Measurements from ENCODE around the gene PGBD4.

Gene PGBD4

GRCh38 chr15:34133511-34133910, 31.6 kb downstream of the PGBD4 start:
- no peak for TF ChIP-seq CTCF (IDR thresholded peaks at IDR 0.05; ENCODE audit: insufficient read depth, low read length)
- no peak for TF ChIP-seq POLR2AphosphoS5 (IDR thresholded peaks at IDR 0.05; ENCODE audit: low read depth)
- no peak for TF ChIP-seq GABPA (IDR thresholded peaks at IDR 0.05; ENCODE audit: low read depth)
- TF ChIP-seq SPI1 (IDR thresholded peaks at IDR 0.05; ENCODE audit: borderline replicate concordance, low read depth), result no peak
- no peak for TF ChIP-seq REST (IDR thresholded peaks at IDR 0.05; ENCODE audit: insufficient replicate concordance, low read depth)
- Histone ChIP-seq H3K27ac (replicated peaks) (no peak overlapping the region), H3K27me3 (ENCODE audit: insufficient read depth, poor library complexity, severe bottlenecking) (no peaks in the 10 kb centered on the region), H3K4me3 (replicated peaks; ENCODE audit: insufficient read depth, low read length) (no peak overlapping the region)
- no peak for DNase-seq (ENCODE audit: low read depth in 1 of 2, low spot score in 1 of 2)

GRCh38 chr15:34147371-34148140, 45.7 kb downstream of the PGBD4 start:
- Histone ChIP-seq H3K27me3 (ENCODE audit: insufficient read depth, poor library complexity, severe bottlenecking) (no peaks in the 10 kb centered on the region), H3K27ac (replicated peaks) (no peak overlapping the region), H3K4me3 (replicated peaks; ENCODE audit: insufficient read depth, low read length) (no peak overlapping the region)
- no peak for DNase-seq (ENCODE audit: low read depth in 1 of 2, low spot score in 1 of 2)
- TF ChIP-seq POLR2AphosphoS5 (IDR thresholded peaks at IDR 0.05; ENCODE audit: low read depth), result no peak
- no peak for TF ChIP-seq REST (IDR thresholded peaks at IDR 0.05; ENCODE audit: insufficient replicate concordance, low read depth)
- no peak for TF ChIP-seq SPI1 (IDR thresholded peaks at IDR 0.05; ENCODE audit: borderline replicate concordance, low read depth)
- no peak for TF ChIP-seq CTCF (IDR thresholded peaks at IDR 0.05; ENCODE audit: insufficient read depth, low read length)

- H3K4me3 ChIP-seq (replicated peaks; ENCODE audit: insufficient read depth, low read length), result no peak overlapping the region
- no peak for DNase-seq (ENCODE audit: low read depth in 1 of 2, low spot score in 1 of 2)
- TF ChIP-seq CTCF (IDR thresholded peaks at IDR 0.05; ENCODE audit: insufficient read depth, low read length), result no peak
- TF ChIP-seq POLR2AphosphoS5 (IDR thresholded peaks at IDR 0.05; ENCODE audit: low read depth), result no peak
- no peak for TF ChIP-seq SPI1 (IDR thresholded peaks at IDR 0.05; ENCODE audit: borderline replicate concordance, low read depth)
- no peak for TF ChIP-seq GABPA (IDR thresholded peaks at IDR 0.05; ENCODE audit: low read depth)
- no peak for TF ChIP-seq REST (IDR thresholded peaks at IDR 0.05; ENCODE audit: insufficient replicate concordance, low read depth)
- no peak overlapping the region; the same call in 1 of the 2 replicates for H3K27ac ChIP-seq (replicated peaks)
- no peaks in the 10 kb centered on the region for H3K27me3 ChIP-seq (ENCODE audit: insufficient read depth, poor library complexity, severe bottlenecking)
Observed at GRCh38 chr15:34154725-34155204, 52.9 kb downstream of the PGBD4 start.
